H1 (cell line): Measurements from ENCODE around the gene NIPAL1. TPM values are rescaled to one million over a fixed set of nuclear protein-coding genes. Genes with fewer than 3 reads are reported as not detected.

Experiments used
- CTCF ChIA-PET: fragments of 300-600 bp; sonication (Branson Sonifier 250); formaldehyde crosslinking; loops from one replicate; lab custom pipeline; 2021; ENCODE audit not compliant: partially characterized antibody; lab: Charles Lee
- POLR2A ChIA-PET: fragments of 300-600 bp; sonication (Branson Sonifier 250); formaldehyde crosslinking; loops from one replicate; lab custom pipeline; 2021; ENCODE audit warnings: inconsistent platforms; ENCODE audit not compliant: partially characterized antibody; lab: Charles Lee
- DNase-seq, 2 experiments: peaks; one replicate each; pipeline versions ENCODE4 v3.0.0 to v3.0.0-alpha.2; 2010 to 2022; ENCODE audit warnings: low spot score in 2 of 2, low read depth in 1 of 2, mixed read lengths in 1 of 2
- FAIRE-seq: peaks from 2 replicates; lab custom pipeline; 2011; peaks lifted over from hg19 to GRCh38; lab: Jason Lieb, UNC
- H2AFZ ChIP-seq: 2 replicates; pipeline ENCODE4 v1.8.1; 2012; ENCODE audit warnings: low read length, inconsistent platforms
- H2AK5ac ChIP-seq: 2 replicates; pipeline ENCODE4 v1.6.1; 2013; ENCODE audit warnings: low read depth, low read length
- H2BK120ac ChIP-seq: replicated peaks from 2 replicates; pipeline ENCODE3; 2013; ENCODE audit warnings: low read depth, low read length, inconsistent platforms
- H2BK12ac ChIP-seq: 2 replicates; pipeline ENCODE4 v1.6.1; 2013; ENCODE audit warnings: low read depth, low read length
- H2BK15ac ChIP-seq: 2 replicates; pipeline ENCODE4 v1.6.1; 2013; ENCODE audit warnings: low read length
- H2BK20ac ChIP-seq: 2 replicates; pipeline ENCODE4 v1.6.1; 2013; ENCODE audit warnings: low read length
- H2BK5ac ChIP-seq: 2 replicates; pipeline ENCODE4 v1.6.1; 2013; ENCODE audit warnings: low read depth, low read length
- H3K14ac ChIP-seq: 2 replicates; pipeline ENCODE4 v1.6.1; 2013; ENCODE audit warnings: inconsistent platforms; ENCODE audit not compliant: insufficient read length
- H3K18ac ChIP-seq: 2 replicates; pipeline ENCODE4 v1.6.1; 2013; ENCODE audit warnings: low read length; ENCODE audit errors: extremely low read depth
- H3K23ac ChIP-seq: 2 replicates; pipeline ENCODE4 v1.6.1; 2013; ENCODE audit warnings: inconsistent platforms; ENCODE audit not compliant: insufficient read length
- H3K23me2 ChIP-seq: 2 replicates; pipeline ENCODE4 v1.6.1; 2013; ENCODE audit warnings: low read depth, low read length
- H3K27ac ChIP-seq: 2 replicates; pipeline ENCODE4 v1.6.1; 2011; ENCODE audit warnings: low read depth, low read length, inconsistent platforms
- H3K27me3 ChIP-seq, 4 experiments: replicated peaks in 1 of 4; 1 replicate in 1 of 4; 2 replicates in 3 of 4; pipeline versions ENCODE4 v1.6.1 to v1.8.1; 2011 to 2013; ENCODE audit warnings: low read length in 3 of 4, mild to moderate bottlenecking in 3 of 4, inconsistent platforms in 2 of 4, mixed read lengths in 2 of 4, moderate library complexity in 1 of 4; ENCODE audit not compliant: control insufficient read depth in 3 of 4, insufficient read depth in 3 of 4; ENCODE audit errors: extremely low read depth in 1 of 4
- H3K36me3 ChIP-seq, 4 experiments: 2 replicates each; pipeline versions ENCODE4 v1.6.1 to v1.8.1; 2011 to 2013; ENCODE audit warnings: mild to moderate bottlenecking in 4 of 4, low read length in 3 of 4, moderate library complexity in 2 of 4, control low read depth in 1 of 4, inconsistent platforms in 1 of 4; ENCODE audit not compliant: insufficient read depth in 4 of 4, control insufficient read depth in 2 of 4
- H3K4ac ChIP-seq: replicated peaks from 2 replicates; pipeline ENCODE3; 2013; ENCODE audit warnings: low read length, low read depth, mixed read lengths, inconsistent platforms; ENCODE audit not compliant: insufficient read length
- H3K4me1 ChIP-seq, 4 experiments: replicated peaks in 1 of 4; 1 replicate in 1 of 4; 2 replicates in 3 of 4; pipeline versions ENCODE4 v1.6.1 to v1.8.1; 2011 to 2013; ENCODE audit warnings: low read length in 3 of 4, inconsistent platforms in 2 of 4, mixed read lengths in 1 of 4; ENCODE audit not compliant: insufficient read depth in 4 of 4, control insufficient read depth in 3 of 4
- H3K4me2 ChIP-seq, 2 experiments: 2 replicates each; pipeline versions ENCODE4 v1.6.1 to v1.8.1; 2011 to 2013; ENCODE audit warnings: low read depth in 2 of 2, low read length in 2 of 2, control low read depth in 1 of 2, inconsistent platforms in 1 of 2, mild to moderate bottlenecking in 1 of 2; ENCODE audit not compliant: insufficient read depth in 1 of 2
- H3K4me3 ChIP-seq, 4 experiments: fragments of 200-600, 300-600 bp in 1 of 4; sonication (generic), shearing (Covaris generic), sonication (Bioruptor Twin) in 1 of 4; 2 replicates each; pipeline versions ENCODE4 v1.5.1 to v1.8.1; 2011 to 2016; ENCODE audit warnings: low read length in 4 of 4, low read depth in 3 of 4, control low read depth in 2 of 4, inconsistent platforms in 2 of 4, mild to moderate bottlenecking in 2 of 4, mixed read lengths in 1 of 4, moderate library complexity in 1 of 4; ENCODE audit not compliant: insufficient read depth in 2 of 4; ENCODE audit errors: extremely low read depth in 1 of 4
- H3K56ac ChIP-seq: replicated peaks from 2 replicates; pipeline ENCODE3; 2013; ENCODE audit warnings: low read depth, mild to moderate bottlenecking, mixed read lengths, low read length, inconsistent platforms; ENCODE audit not compliant: insufficient read length
- H3K79me1 ChIP-seq: 2 replicates; pipeline ENCODE4 v1.6.1; 2013; ENCODE audit warnings: low read depth, low read length, control low read depth
- H3K79me2 ChIP-seq, 2 experiments: 2 replicates each; pipeline versions ENCODE4 v1.6.1 to v1.8.1; 2012 to 2013; ENCODE audit warnings: low read length in 2 of 2, mild to moderate bottlenecking in 2 of 2, inconsistent platforms in 1 of 2; ENCODE audit not compliant: insufficient read depth in 2 of 2, control insufficient read depth in 1 of 2
- H3K9ac ChIP-seq, 4 experiments: replicated peaks in 1 of 4; 1 replicate in 1 of 4; 2 replicates in 3 of 4; pipeline versions ENCODE4 v1.6.1 to v1.8.1; 2011 to 2013; ENCODE audit warnings: low read depth in 3 of 4, low read length in 3 of 4, control low read depth in 2 of 4, mild to moderate bottlenecking in 2 of 4, moderate library complexity in 2 of 4, inconsistent platforms in 1 of 4; ENCODE audit errors: extremely low read depth in 1 of 4
- H3K9me3 ChIP-seq, 2 experiments: 2 replicates each; pipeline versions ENCODE4 v1.6.1 to v1.8.1; 2012 to 2013; ENCODE audit warnings: mild to moderate bottlenecking in 2 of 2, moderate library complexity in 2 of 2, control low read depth in 1 of 2, inconsistent platforms in 1 of 2, low read depth in 1 of 2, low read length in 1 of 2, mixed read lengths in 1 of 2; ENCODE audit not compliant: insufficient read depth in 2 of 2
- H4K20me1 ChIP-seq, 2 experiments: replicated peaks in 1 of 2; 2 replicates each; pipeline versions ENCODE3 to v1.8.1; 2011 to 2013; ENCODE audit warnings: inconsistent platforms in 2 of 2, low read length in 2 of 2, mild to moderate bottlenecking in 1 of 2; ENCODE audit not compliant: insufficient read depth in 2 of 2, control insufficient read depth in 1 of 2
- H4K5ac ChIP-seq: 2 replicates; pipeline ENCODE4 v1.6.1; 2013; ENCODE audit warnings: low read length, low read depth, mixed read lengths, inconsistent platforms; ENCODE audit not compliant: insufficient read length
- H4K8ac ChIP-seq: 2 replicates; pipeline ENCODE4 v1.8.0; 2013; ENCODE audit warnings: mild to moderate bottlenecking, moderate library complexity, low read length, inconsistent platforms; ENCODE audit not compliant: insufficient read depth; ENCODE audit errors: extremely low read depth
- H4K91ac ChIP-seq: replicated peaks from 2 replicates; pipeline ENCODE3; 2013; ENCODE audit warnings: low read length, mixed read lengths, inconsistent platforms; ENCODE audit not compliant: insufficient read length
- GTF2F1 ChIP-seq: IDR thresholded peaks from 2 replicates; pipeline ENCODE4 v1.6.1; 2012; ENCODE audit warnings: low read depth, low read length, improper control_type of control experiment, borderline replicate concordance
- polyA plus RNA-seq, 7 experiments: library from polyadenylated mRNA; depleted of rRNA in 3 of 7; stranded (reverse) in 5 of 7; unstranded in 2 of 7; fragments of >200 nt in 5 of 7; fragments of 200-250 nt in 2 of 7; gene quantifications; 1 replicate in 5 of 7; 2 replicates in 1 of 7; 4 replicates in 1 of 7; pipeline versions ENCODE4 v1.2.1 to v1.2.3, GENCODE V29; 2011 to 2013; ENCODE audit warnings: missing spikeins in 2 of 7, mixed read lengths in 2 of 7
- total RNA-seq: library from RNA; stranded (reverse); fragmentation: NEBNext Ultra II Directional; extraction: Animal tissue kit (Norgen Biotek cat#: 25700); gene quantifications from 2 replicates; pipeline ENCODE4 v1.2.1, GENCODE V29; 2021

Gene NIPAL1
- total and polyA plus RNA-seq, 2 of the 8 experiments (the other 6 are each of a cell fraction or from before 2014, with no cell fraction given) = 1.4 to 4.9 TPM

DNA sequence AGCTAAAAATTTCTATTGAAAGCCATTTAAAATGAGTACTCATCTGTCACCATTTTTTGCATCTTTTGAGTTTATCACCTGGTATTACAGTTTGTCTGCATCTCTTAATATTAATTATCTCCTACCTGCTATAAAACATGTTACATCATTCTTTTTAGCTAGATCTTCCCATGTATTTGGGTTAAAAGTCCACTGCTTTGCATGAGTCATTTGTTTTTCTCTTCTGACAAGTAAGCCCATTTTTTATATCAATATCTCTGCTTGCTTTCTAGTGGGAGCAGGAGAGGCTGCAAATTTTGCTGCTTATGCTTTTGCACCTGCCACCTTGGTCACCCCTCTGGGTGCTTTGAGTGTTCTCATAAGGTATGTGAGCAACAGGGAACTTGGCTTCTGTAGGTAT is 16.1 kb downstream of the NIPAL1 start:
- Histone ChIP-seq H3K9ac (no peak overlapping the region), H3K27ac (no peak overlapping the region), H2BK120ac (no peak overlapping the region), H3K18ac (no peak overlapping the region), H4K5ac (no peak overlapping the region), H2BK20ac (no peak overlapping the region), H3K4me3 (no peak overlapping the region), H3K79me2 (no peaks in the 10 kb centered on the region), H3K23ac (no peak overlapping the region), H3K4ac (no peak overlapping the region), H3K56ac (no peak overlapping the region), H2BK12ac (no peak overlapping the region), H3K36me3 (peaks cover 0 to 3% (median 0%) of the 10 kb centered on the region in 4 experiments; a peak in 1 of 8 replicates), H4K20me1 (no peaks in the 10 kb centered on the region), H3K4me2 (no peak overlapping the region), H2AFZ (no peak overlapping the region), H4K91ac (no peak overlapping the region), H2BK5ac (no peak overlapping the region), H3K23me2 (no peaks in the 10 kb centered on the region), H3K14ac (no peak overlapping the region), H2BK15ac (no peak overlapping the region), H3K27me3 (no peaks in the 10 kb centered on the region), H3K9me3 (no peaks in the 10 kb centered on the region), H4K8ac (no peak overlapping the region), H3K4me1 (peaks cover 0 to 11% (median 0%) of the 10 kb centered on the region in 4 experiments; a peak in 4 of 7 replicates), H2AK5ac (no peak overlapping the region), H3K79me1 (no peaks in the 10 kb centered on the region)
- ChIA-PET CTCF (interaction anchor here (0.6 to 5.9 kb wide), 16 partner anchors 8 to 397 kb away, joined by 3 to 85 read pairs (median 3); partner anchors contain the start of gene CNGA1), POLR2A (interaction anchor here (1.0 kb wide), 1 partner anchor 14 kb away, joined by 6 read pairs; no protein-coding TSS in a partner anchor)
- FAIRE-seq (no peak), DNase-seq (no peak)
- no peak for TF ChIP-seq GTF2F1
